Rectal smooth muscle tissue (tissue), 1 donor: Measurements from ENCODE around the gene ITGB5.
"Not testable (repeated sequence)": the region's sequence is repeated elsewhere in the genome, so short reads cannot be mapped to it uniquely, and the experiment has no call there.

Experiments used
- H3K27ac ChIP-seq: one replicate; pipeline ENCODE4 v1.7.0; 2013; ENCODE audit warnings: low read depth, low read length, inconsistent platforms
- H3K27me3 ChIP-seq: one replicate; pipeline ENCODE4 v1.7.0; 2013; ENCODE audit warnings: low read length; ENCODE audit not compliant: control insufficient read depth, insufficient read depth
- H3K36me3 ChIP-seq: one replicate; pipeline ENCODE4 v1.7.0; 2013; ENCODE audit warnings: low read length; ENCODE audit not compliant: control insufficient read depth, insufficient read depth
- H3K4me1 ChIP-seq: one replicate; pipeline ENCODE4 v1.7.0; 2013; ENCODE audit warnings: low read length; ENCODE audit not compliant: control insufficient read depth, insufficient read depth
- H3K4me3 ChIP-seq: one replicate; pipeline ENCODE4 v1.7.0; 2013; ENCODE audit warnings: low read length
- H3K9ac ChIP-seq: one replicate; pipeline ENCODE4 v1.7.0; 2013; ENCODE audit warnings: low read length

The ITGB5 gene

GRCh38 chr3:124782377-124782712 is 104.8 kb downstream of the ITGB5 start:
- H3K27ac ChIP-seq, result not testable (repeated sequence)
- H3K4me1 ChIP-seq, result peaks cover 39% of the 10 kb centered on the region

GRCh38 chr3:124781476-124782376 is 105.4 kb downstream of the ITGB5 start:
- no peak overlapping the region for H3K9ac ChIP-seq
- H3K27ac ChIP-seq, result peak overlapping the region; percentile 93
- H3K4me3 ChIP-seq, result no peak overlapping the region
- peaks cover 33% of the 10 kb centered on the region for H3K4me1 ChIP-seq
- no peaks in the 10 kb centered on the region for H3K36me3 ChIP-seq
- no peaks in the 10 kb centered on the region for H3K27me3 ChIP-seq

More at GRCh38 chr3:124782377-124782712, 104.8 kb downstream of the ITGB5 start:
- not testable (repeated sequence) for H3K27me3 ChIP-seq, H3K4me3 ChIP-seq, H3K9ac ChIP-seq, H3K36me3 ChIP-seq

- Histone ChIP-seq H3K4me1 (peaks cover 29% of the 10 kb centered on the region), H3K9ac (no peak overlapping the region), H3K27me3 (no peaks in the 10 kb centered on the region), H3K27ac (peak overlapping the region; percentile 93), H3K4me3 (no peak overlapping the region), H3K36me3 (no peaks in the 10 kb centered on the region)
Measured at GRCh38 chr3:124780761-124781475, 106.2 kb downstream of the ITGB5 start.

GRCh38 chr3:124780356-124780755 is 106.8 kb downstream of the ITGB5 start:
- Histone ChIP-seq H3K4me3 (peak overlapping the region; percentile 24), H3K27me3 (no peaks in the 10 kb centered on the region), H3K4me1 (peaks cover 29% of the 10 kb centered on the region), H3K36me3 (no peaks in the 10 kb centered on the region), H3K9ac (peak overlapping the region; percentile 24), H3K27ac (peak overlapping the region; percentile 93)

- no peaks in the 10 kb centered on the region for H3K27me3 ChIP-seq
- H3K9ac ChIP-seq, result peak overlapping the region; percentile 24
- H3K4me1 ChIP-seq, result peaks cover 31% of the 10 kb centered on the region
- H3K27ac ChIP-seq, result peak overlapping the region; percentile 93
- H3K36me3 ChIP-seq, result no peaks in the 10 kb centered on the region
- H3K4me3 ChIP-seq, result peak overlapping the region; percentile 24
Measured at GRCh38 chr3:124779751-124780191, 107.4 kb downstream of the ITGB5 start.

GRCh38 chr3:124779116-124779515 is 108.0 kb downstream of the ITGB5 start:
- peak overlapping the region; percentile 93 for H3K27ac ChIP-seq
- no peak overlapping the region for H3K9ac ChIP-seq
- H3K4me1 ChIP-seq, result peaks cover 38% of the 10 kb centered on the region
- no peak overlapping the region for H3K4me3 ChIP-seq
- no peaks in the 10 kb centered on the region for H3K36me3 ChIP-seq
- no peaks in the 10 kb centered on the region for H3K27me3 ChIP-seq

- Histone ChIP-seq H3K9ac (no peak overlapping the region), H3K27ac (no peak overlapping the region), H3K4me3 (no peak overlapping the region), H3K27me3 (no peaks in the 10 kb centered on the region), H3K36me3 (no peaks in the 10 kb centered on the region), H3K4me1 (peaks cover 42% of the 10 kb centered on the region)
Measured at GRCh38 chr3:124777762-124778470, 109.2 kb downstream of the ITGB5 start.

- H3K9ac ChIP-seq, result no peak overlapping the region
- H3K27ac ChIP-seq, result no peak overlapping the region
Measured at GRCh38 chr3:124776856-124777255, 110.3 kb downstream of the ITGB5 start.

GRCh38 chr3:124775877-124776276 is 111.3 kb downstream of the ITGB5 start:
- no peaks in the 10 kb centered on the region for H3K36me3 ChIP-seq
- H3K27me3 ChIP-seq, result no peaks in the 10 kb centered on the region
- no peak overlapping the region for H3K27ac ChIP-seq
- no peak overlapping the region for H3K4me3 ChIP-seq
- peaks cover 44% of the 10 kb centered on the region for H3K4me1 ChIP-seq
- no peak overlapping the region for H3K9ac ChIP-seq

More at GRCh38 chr3:124776856-124777255, 110.3 kb downstream of the ITGB5 start:
- peaks cover 43% of the 10 kb centered on the region for H3K4me1 ChIP-seq
- no peaks in the 10 kb centered on the region for H3K27me3 ChIP-seq
- no peak overlapping the region for H3K4me3 ChIP-seq
- no peaks in the 10 kb centered on the region for H3K36me3 ChIP-seq

- Histone ChIP-seq H3K9ac (no peak overlapping the region), H3K27me3 (no peaks in the 10 kb centered on the region), H3K4me1 (peaks cover 43% of the 10 kb centered on the region), H3K36me3 (no peaks in the 10 kb centered on the region), H3K27ac (peak overlapping the region; percentile 1), H3K4me3 (no peak overlapping the region)
Measured at GRCh38 chr3:124774841-124775402, 112.2 kb downstream of the ITGB5 start.

GRCh38 chr3:124774327-124774718 is 112.8 kb downstream of the ITGB5 start:
- H3K36me3 ChIP-seq, result no peaks in the 10 kb centered on the region
- H3K4me1 ChIP-seq, result peaks cover 37% of the 10 kb centered on the region
- no peak overlapping the region for H3K4me3 ChIP-seq
- no peaks in the 10 kb centered on the region for H3K27me3 ChIP-seq
- no peak overlapping the region for H3K9ac ChIP-seq
- H3K27ac ChIP-seq, result peak overlapping the region; percentile 1
